GM21619 (cell line): ENCODE results near the gene SSBP3.
A peak's percentile ranks its signal among the peaks of the same experiment; 100 is the strongest.
"Not testable (repeated sequence)": the region's sequence is repeated elsewhere in the genome, so short reads cannot be mapped to it uniquely, and the experiment has no call there.

ENCODE experiments used
- ATAC-seq: cut with Tn5 transposase; IDR thresholded peaks from one replicate; pipeline ENCODE4 v1.9.1; 2021; ENCODE audit not compliant: unreplicated experiment

SSBP3 gene

DNA sequence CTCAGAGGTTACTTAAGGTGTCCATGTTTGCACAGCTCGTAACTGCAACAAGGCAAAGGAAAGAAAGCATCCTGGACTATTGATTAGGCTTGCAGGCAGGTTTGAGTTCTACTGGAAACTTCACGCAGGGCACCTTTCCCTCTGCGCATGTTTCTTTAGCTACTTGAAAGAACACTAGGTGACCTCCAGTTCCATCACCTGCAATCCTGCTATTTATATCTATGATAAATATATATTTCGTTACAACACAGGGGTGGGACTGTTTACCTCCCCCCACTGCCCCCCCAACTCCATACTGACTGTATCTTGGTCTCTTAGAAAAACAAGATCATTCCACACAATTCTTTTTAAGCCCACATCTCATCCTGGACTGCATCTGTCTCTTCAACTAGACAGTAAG lies 12.1 kb downstream of the SSBP3 start:
- ATAC-seq, result no peak

DNA sequence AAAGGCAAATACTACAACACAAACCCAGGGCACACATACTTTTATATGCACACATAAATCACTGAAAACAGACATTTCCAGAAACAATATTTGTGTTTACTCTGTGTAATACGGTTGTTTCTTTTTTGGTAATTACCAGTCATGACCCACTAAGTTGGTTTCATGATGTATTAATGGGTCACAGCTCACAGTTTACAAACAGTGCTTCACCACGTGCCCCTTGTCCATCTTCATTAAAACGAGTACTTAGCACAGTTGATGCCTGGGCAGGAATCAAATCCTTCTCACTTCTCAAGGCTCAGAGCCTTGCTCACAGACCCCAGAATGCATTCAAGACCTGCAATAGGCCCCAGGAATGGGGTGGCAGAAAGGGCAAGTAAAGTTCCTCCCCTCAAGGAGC lies 13.8 kb downstream of the SSBP3 start:
- no peak for ATAC-seq

DNA sequence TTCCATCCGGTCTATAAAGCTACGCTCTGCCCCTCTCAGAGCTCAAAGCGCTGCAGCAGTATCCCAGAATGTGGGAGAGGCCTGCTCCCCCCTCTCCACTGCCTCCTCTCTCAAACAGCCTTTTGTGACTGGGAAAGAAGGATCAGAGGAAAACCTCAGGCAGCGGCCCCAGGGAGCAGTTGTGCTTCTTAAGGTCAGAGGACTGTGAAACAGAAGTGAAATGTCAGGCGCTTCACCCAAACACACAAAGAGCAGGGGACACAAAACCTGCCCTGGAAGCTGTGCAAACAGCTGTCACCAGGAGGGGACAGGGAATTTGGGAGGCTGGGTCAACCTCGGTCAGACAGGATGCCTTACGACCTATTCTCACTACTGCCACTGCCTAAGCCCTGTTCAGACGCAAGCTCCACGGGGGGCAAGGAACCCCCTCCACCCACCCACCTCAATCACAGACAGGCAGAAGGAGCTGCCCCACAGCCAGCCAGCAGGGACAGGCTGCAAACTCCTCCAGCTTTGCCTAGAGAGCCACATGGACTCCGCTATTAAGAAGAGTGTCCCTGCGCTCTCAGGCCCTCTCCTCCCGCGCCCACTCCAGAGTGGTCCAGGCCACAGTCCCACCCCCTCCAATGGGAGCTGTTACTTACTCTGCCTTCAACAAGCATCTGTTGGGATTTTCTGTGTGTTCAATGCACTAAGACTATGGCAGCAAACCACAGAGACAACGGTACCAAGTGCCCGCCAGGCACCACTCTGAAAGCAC lies 14.6 kb downstream of the SSBP3 start:
- ATAC-seq, result no peak

DNA sequence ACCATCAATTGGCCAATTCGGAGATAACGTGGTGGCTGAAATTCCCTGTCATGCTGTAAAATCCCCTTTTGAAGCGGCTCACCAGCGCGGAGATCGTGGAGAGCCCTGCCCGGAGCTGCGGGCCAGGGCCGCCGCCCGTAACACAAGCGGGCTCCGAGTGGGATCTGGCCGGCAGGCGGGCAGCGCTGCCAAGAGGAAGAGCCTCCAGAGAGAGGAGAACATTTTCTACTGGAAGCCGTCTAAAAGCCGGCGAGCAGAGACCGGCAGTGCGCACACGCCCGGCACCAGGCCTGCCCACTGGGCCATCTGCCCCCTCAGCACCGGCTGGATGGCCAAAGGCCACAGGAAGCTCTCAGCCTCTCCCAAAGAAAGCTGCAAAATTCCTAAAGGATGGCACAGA lies 15.5 kb downstream of the SSBP3 start:
- no peak for ATAC-seq

DNA sequence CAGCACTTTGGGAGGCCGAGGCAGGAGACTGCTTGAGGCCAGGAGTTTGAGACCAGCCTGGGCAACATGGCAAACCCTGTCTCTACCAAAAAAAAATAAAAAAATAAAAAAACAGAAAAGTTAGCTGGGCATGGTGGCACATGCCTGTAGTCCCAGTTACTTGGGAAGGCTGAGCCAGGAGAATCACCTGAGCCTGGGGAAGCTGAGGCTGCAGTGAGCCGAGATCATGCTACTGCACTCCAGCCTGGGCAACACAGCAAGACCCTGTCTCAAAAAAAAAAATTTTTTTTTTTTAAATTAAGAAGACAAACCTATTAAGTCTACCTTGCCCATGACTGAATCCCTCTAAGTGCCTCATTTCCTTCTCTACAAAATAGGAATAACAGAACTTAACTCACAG lies 16.6 kb downstream of the SSBP3 start:
- not testable (repeated sequence) for ATAC-seq

DNA sequence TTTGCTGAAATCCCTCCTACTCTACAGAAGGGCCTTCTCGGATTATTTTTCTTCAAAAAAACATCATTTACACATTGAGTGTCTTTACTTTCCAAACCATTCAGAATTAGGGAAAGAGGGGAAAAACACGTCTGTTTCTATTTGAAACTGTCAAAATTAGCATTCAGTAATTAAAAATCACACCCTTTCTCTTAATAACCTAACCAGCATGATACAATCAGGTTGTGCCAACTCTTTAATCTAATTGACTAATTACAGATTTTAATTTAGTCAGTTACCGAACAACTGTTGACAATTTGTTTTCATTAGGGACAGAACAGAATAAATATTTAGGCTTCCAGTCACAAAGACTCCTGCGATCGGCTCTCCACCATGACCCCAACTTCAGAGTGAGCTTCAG lies 18.8 kb downstream of the SSBP3 start:
- ATAC-seq, result no peak

DNA sequence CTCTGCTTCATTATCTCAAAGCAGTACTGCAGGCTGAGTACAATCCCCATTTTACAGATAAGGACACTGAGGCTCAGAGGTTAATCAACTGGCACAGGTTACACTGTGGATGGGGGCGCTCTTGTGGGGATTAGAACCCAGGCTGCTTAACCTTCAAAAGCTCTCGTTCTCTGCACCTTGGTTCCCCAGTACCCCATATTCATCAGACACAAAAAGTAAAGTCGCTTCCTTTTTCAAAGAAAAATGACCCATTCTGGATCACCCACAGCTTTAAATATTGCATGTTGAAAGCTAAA lies 20.5 kb downstream of the SSBP3 start:
- no peak for ATAC-seq

DNA sequence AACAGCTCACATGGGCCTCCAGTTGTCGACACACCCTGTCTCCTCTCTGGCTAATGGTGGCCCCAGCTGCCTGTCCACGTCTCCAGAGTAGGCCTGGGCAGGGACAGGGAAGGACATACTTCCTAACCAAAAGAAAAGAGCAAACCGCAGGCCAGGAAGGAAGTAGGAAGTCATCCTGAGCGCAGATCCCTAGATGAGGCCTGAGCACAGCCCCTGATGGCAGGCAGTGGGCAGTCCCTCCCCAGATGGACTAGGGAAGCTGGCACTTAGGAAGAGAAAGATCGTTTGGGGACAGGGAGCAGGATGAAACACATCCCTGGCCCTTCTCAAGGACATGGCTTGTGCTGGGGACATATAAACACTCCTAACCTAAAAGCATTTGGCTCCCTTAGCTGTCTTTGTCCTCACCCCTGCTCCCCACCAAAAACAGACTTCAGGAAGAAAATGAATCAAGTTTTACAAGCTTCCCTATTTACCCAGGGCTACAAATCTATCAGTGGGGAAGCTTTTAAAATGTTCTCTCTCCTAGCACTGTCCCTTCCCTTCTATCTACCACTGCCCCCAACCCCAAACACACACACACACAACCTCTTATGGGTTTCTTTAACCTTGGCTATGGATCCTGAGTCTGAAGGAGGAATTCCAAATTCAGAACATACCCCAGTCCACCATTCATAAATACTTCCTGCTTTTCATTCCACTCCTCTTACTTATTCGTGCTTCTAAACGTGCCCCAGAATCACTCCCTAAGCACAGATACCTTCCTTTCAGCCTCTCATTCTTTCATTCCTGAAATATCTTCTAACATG lies 21.1 kb downstream of the SSBP3 start:
- no peak for ATAC-seq

DNA sequence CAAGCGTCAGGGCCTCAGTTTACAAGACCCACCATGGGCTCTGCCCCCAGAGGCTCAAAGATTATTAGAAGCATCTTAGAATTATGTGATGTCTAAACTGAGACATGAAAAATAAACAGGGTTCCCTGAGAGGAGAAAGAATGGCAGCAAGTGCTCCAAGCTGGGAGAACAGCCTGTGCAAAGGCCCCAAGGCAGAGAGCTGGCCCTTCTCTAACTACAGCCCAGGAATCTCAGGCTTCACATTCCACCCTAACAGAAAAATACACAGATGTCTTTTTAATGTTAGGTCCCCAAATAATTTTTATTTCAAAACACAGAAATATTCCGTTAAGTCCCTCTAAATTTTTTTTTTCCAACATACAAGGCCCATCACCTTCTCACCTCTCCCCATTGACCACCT lies 21.7 kb downstream of the SSBP3 start:
- ATAC-seq, result no peak

DNA sequence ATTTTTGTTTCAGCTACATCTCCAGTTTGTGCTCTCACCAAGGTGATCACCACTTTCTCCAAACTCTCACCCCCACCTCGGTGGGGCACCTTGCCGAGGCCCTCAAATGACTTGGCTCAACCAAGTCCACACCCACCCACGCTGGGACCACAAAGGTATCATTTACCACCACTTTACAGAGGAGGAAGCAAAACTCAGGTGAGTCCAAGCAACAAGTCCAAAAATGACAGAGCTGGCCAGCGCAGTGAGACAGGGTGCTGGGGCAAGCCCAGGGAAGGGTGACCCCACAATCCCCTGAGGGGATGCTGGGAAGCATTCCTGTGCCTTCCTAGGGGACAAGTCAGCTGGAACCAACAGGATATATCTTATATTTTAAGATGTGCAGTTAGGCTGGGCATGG lies 24.7 kb downstream of the SSBP3 start:
- ATAC-seq, result no peak

DNA sequence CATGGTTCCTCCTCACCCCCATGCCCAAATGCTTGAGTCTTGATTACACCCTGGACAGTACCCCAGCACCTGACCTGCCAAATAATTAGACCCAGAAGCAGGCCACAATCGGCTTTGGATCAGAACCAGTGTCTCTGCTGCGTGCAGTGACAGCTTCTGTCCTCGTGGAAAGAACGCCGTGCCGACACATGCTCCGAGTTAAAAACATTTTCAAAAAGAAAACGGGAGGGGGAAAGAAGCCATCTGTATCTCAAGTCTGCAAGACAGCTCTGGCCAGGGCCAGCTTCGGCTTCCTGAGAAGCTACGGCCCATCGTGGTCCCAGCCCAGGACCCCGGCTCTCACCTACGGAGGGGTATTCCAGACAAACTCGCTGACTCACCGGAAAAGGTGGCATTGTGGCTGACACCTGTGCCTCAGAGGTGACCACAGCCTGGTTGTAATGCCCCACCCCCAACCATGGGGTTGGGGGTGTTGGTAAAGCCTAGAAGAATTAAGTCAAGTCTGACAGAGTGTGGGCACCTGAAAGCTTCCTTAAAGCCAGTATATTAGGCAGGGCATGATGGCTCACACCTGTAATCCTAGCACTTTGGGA lies 25.8 kb downstream of the SSBP3 start:
- ATAC-seq, result no peak

DNA sequence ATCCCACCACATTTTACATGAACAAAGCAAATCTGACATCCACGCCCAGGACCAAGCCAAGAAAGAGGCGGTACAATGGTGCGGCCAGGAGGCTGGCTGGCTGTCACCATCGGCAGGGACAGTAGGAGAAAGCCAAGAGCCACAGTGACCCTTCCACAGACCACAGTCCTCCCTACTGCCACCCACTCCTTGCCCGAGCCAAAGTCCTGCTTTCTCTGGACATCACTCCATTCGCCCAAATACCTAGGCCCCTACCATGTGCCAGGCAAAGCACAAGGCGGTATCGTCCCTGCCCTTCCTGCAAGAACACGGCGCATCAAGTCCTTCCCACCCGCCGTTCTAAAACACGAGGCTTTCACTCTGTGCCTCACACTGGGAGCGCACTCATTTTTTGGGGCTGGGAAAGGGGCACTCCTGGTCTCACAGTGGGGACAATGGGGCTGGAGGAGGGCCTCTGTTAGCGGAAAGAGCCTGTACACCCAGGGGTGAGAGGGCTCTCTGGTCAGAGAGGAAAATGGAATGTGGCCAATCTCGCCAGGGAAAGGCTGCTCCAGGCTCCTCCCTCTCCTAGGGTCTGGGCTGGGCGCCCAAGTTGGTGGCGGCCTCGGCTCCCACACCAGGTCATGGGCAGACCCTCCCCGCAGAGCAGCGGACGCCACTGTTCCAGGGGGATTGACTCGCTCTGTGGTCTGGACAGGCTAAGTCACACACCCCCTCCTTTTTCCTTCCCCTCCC lies 26.5 kb downstream of the SSBP3 start:
- no peak for ATAC-seq

DNA sequence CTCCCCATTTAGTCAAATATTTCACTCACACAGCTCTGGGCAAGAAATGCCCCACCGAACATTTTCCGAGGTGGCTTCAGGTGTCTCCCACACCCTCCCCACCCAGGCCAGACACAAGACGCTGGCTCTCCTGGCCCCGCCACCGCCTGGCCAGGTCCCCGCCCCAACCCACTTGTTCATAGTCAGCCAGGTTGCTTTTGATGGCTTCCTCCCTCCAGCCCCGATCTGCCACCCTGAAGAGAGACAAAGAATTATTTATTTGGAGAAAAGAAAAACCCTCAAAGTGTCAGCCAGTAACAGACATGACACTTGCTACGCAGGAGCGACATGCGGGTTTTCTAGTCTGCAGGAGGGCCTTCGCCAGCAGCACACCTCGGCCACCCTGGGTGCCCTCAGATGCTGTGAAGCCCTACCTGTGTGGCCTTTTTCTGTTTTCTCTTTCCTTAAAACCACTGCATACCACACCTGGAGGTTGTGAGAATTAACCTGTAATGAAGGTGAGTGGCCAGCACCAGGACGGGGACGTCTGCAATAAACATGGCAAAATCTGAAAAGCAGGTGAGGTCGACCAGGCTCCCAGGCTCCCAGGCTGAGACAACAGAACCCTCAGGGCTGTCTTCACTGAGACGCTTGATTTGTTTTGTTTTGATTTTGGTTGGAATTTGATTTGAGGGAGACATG lies 27.2 kb downstream of the SSBP3 start:
- no peak for ATAC-seq

DNA sequence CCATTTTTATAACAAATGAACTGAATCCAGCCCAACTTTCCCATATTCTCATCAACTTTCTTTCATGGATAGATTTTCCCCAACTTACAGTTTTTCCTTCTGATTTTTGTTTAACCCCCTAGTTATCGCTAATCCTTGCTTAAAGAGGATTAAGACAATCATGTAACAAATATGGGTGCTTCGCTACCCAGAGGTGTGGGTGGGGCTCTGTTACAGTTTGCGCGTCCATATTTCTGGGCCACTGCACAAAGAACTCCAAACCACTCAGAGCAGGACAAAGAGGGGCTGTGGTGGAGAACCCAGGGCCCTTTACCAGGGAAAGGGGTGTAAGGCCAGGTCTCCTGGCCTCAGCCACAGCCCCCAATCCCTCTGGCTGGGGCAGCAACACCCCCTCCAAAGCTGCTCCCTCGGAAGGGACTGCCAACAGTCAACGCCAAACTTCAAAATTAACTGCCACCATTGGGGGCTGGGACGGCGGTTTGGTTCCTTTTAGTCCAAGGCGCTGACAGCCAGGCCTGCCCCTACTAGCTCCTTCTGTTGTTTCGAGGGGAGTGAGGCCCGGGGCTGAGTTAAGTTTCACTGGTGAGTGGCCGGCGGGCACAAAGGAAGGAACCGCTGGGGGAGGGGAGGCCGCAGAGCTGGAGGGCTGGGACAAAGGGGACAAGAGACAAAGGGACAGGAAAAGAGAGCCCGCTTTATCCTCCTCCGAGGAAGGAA lies 27.9 kb downstream of the SSBP3 start:
- no peak for ATAC-seq

DNA sequence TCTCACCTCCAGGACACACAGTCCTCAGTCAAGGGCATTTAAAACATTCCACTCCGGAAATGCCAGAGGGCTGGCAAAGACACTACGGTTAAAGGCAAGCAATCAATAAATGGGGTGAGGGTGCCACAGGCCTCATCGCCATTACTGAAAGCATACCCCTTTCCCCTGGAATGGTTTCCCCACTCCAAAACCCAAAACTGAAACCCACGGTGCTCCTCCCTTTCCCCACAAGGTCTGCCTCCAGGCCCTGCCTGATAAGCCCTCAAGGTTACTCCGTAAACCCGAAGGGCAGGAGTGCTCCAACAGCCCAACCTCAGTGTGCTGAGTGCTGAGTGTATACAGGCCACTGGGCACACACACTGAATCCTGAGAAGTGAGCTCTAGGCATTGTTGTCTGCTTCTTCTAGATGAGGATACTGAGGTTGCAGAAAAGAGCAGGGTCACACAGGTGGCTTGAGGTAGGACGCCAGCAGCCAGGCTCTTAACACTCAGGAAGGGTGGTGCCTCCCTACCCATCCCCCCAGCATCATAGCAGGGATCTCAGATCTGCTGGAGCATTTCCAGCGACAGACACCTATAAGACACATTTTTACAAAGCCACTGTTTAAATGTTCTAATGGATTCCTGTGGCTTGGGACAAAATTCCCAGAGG lies 29.0 kb downstream of the SSBP3 start:
- ATAC-seq, result no peak

DNA sequence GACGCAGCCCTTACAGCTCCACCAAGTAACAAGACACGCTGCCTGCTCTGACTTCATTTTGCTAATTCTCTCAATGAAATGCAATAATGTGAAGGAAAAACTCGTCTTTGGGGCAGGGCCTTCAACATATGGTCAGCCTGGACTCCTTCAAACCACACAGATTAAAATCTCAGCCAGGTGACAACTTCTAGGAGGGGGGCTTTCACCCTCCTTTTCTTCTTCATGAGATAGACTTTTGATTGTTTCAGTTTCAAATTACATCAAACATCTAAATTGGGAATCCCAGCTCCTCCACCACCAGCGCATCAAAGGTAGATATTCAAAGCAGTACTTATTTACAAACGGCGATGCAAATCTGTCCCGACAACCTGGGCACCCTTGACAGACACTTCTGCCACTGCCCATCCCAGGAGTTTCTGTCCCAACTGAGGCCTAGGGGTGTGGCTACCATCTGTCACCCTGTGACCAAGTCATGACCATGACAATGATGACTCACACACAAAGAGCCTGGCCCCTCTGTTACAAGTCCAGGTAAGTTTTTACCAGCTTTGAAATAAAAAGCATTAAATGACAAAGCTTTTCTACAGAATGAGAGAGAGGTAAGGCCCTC lies 29.7 kb downstream of the SSBP3 start:
- ATAC-seq, result peak; percentile 56

DNA sequence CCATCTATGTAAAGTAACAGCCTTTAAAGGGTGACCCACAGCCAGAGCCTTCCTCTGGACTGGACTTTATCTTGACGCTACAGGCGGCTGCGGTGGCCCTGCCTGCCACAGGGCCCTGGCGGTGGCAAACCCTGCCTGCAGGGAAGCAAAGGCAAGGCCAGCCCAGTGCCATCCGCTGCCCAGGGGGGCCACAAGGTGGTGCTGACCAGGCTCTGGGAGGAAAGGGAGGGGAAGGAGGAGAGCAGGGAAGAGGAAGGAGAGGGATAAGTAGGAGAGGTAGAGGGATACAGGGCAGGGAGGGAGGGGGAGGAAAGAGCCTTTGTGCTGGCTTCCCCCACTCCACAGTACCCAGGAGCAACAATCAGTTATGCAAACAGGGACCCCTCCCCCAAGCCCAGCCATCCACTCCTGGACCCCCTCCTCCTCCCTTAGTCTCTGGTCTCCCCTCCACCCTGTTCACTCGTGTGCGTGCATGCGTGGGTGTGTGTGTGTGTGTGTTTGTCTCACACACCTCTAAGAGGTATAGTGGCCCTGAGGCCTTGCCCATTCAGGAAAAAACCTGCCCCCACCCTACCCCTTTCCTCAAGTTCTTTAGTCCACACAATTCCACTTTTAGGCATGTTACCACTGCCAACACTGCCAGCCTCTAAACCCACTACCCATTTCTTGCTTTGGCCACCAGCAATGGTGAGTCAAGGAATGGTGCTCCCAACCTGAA lies 30.3 kb downstream of the SSBP3 start:
- ATAC-seq, result no peak

DNA sequence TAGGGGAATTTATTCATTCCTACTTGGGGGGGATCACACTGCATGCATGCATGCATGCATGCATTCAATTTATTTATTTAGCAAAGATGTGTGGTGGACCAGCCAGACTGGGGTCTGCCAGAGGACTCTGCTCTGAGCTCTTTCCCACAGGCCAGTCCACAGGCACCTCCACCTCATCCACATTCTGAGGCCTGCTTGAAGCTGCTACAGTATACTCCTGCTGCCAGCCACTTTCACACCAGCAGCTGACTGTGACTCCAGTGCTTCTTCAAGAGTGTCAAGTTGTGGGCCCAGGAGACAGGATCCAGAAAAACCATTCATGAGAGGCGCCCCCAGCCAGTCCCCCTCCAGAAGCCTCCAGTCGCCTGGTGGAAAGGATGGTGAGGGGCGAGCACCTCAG lies 30.9 kb downstream of the SSBP3 start:
- ATAC-seq, result no peak

DNA sequence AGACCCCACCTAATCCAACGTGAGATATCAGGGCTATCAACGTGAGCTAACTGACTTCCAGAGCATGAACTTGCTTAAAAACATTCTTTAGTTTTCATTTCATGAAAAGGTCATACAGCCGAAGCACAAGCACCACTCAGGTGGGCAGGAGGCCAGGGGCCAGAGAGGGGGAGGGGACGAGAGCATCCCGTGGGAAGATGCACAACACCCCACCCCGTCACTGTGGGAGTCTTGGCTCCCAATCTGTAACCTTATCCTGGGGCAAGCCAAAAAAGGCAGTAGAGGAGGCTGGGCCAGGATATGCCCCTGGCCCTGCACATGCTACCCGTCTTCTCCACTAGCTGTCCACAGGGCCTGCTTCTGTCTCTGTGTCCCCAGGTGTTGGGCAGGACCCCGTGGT lies 31.4 kb downstream of the SSBP3 start:
- ATAC-seq, result no peak
